Measurements from ENCODE around the gene CHKA.

CHKA gene

DNA sequence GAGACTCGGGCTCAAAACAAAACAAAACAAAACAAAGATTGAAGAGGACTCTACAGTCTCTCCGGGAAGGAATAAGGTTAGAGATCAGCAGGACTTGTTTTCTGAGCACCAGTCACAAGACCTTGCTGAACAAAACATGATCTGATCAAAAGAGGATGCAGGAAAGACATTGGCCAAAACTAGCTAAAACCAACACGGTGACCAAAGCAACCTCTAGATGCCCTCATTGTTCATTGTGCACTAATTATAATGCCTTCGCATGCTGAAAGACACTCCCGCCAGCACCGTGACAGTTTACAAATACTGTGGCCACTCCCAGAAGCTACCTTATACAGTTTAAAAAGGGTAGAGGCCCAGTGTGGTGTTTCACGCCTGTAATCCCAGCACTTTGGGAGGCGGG lies 15.7 kb upstream of the CHKA start:
- Histone ChIP-seq H3K27ac (ENCODE audit: low read length) (no peak overlapping the region), H3K9ac (ENCODE audit: low read depth, low read length) (no peak overlapping the region), H4K20me1 (ENCODE audit: insufficient read depth, low read length) (peaks cover 12% of the 10 kb centered on the region), H3K4me2 (ENCODE audit: insufficient read depth, low read length) (no peak overlapping the region), H3K27me3 (ENCODE audit: insufficient read depth, low read length, poor library complexity) (no peaks in the 10 kb centered on the region), H3K4me3 (ENCODE audit: low read depth in 1 of 2, low read length in 2 of 2) (no peak overlapping the region), H3K79me2 (ENCODE audit: insufficient read depth, low read length) (no peaks in the 10 kb centered on the region), H3K36me3 (ENCODE audit: insufficient read depth, low read length) (no peaks in the 10 kb centered on the region), H2AFZ (ENCODE audit: low read depth, low read length) (no peak overlapping the region), H3K4me1 (ENCODE audit: insufficient read depth, low read length) (peaks cover 14% of the 10 kb centered on the region), H3K9me3 (ENCODE audit: insufficient read depth, low read length, severe bottlenecking) (peaks cover 22% of the 10 kb centered on the region)
- DNase-seq, result no peak
- ATAC-seq (ENCODE audit: insufficient read depth, low read depth), result no peak
- TF ChIP-seq EZH2 (IDR thresholded peaks at IDR 0.05; ENCODE audit: borderline replicate concordance, low read depth, low read length, severe bottlenecking), result no peak
- TF ChIP-seq, protein P1, sequence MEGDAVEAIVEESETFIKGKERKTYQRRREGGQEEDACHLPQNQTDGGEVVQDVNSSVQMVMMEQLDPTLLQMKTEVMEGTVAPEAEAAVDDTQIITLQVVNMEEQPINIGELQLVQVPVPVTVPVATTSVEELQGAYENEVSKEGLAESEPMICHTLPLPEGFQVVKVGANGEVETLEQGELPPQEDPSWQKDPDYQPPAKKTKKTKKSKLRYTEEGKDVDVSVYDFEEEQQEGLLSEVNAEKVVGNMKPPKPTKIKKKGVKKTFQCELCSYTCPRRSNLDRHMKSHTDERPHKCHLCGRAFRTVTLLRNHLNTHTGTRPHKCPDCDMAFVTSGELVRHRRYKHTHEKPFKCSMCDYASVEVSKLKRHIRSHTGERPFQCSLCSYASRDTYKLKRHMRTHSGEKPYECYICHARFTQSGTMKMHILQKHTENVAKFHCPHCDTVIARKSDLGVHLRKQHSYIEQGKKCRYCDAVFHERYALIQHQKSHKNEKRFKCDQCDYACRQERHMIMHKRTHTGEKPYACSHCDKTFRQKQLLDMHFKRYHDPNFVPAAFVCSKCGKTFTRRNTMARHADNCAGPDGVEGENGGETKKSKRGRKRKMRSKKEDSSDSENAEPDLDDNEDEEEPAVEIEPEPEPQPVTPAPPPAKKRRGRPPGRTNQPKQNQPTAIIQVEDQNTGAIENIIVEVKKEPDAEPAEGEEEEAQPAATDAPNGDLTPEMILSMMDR (IDR thresholded peaks at IDR 0.05; ENCODE audit: borderline replicate concordance, extremely low read depth, low read length, poor library complexity, severe bottlenecking), result no peak

DNA sequence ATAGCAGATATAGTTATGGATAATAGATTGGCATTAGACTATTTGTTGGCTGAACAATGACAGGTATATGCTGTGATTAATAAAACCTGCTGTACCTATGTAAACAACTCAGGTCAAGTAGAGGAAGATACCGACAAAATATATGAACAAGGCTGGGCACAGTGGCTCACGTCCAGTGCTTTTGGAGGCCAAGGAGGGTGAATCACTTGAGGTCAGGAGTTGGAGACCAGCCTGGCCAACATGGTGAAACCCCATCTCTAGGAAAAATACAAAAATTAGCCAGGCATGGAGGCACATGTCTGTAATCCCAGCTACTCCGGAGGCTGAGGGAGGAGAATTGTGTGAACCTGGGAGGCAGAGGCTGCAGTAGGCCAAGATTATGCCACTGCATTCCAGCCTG lies 14.0 kb upstream of the CHKA start:
- Histone ChIP-seq H3K4me2 (ENCODE audit: insufficient read depth, low read length) (no peak overlapping the region), H3K79me2 (ENCODE audit: insufficient read depth, low read length) (no peaks in the 10 kb centered on the region), H3K36me3 (ENCODE audit: insufficient read depth, low read length) (no peaks in the 10 kb centered on the region), H4K20me1 (ENCODE audit: insufficient read depth, low read length) (no peaks in the 10 kb centered on the region), H3K9me3 (ENCODE audit: insufficient read depth, low read length, severe bottlenecking) (peaks cover 30% of the 10 kb centered on the region), H3K27me3 (ENCODE audit: insufficient read depth, low read length, poor library complexity) (no peaks in the 10 kb centered on the region), H3K4me3 (ENCODE audit: low read depth in 1 of 2, low read length in 2 of 2) (no peak overlapping the region), H2AFZ (ENCODE audit: low read depth, low read length) (no peak overlapping the region), H3K27ac (ENCODE audit: low read length) (no peak overlapping the region), H3K9ac (ENCODE audit: low read depth, low read length) (no peak overlapping the region), H3K4me1 (ENCODE audit: insufficient read depth, low read length) (no peaks in the 10 kb centered on the region)
- no peak for ATAC-seq (ENCODE audit: insufficient read depth, low read depth)
- TF ChIP-seq, protein P1 (IDR thresholded peaks at IDR 0.05; ENCODE audit: borderline replicate concordance, extremely low read depth, low read length, poor library complexity, severe bottlenecking), result no peak
- TF ChIP-seq EZH2 (IDR thresholded peaks at IDR 0.05; ENCODE audit: borderline replicate concordance, low read depth, low read length, severe bottlenecking), result no peak
- DNase-seq, result no peak

DNA sequence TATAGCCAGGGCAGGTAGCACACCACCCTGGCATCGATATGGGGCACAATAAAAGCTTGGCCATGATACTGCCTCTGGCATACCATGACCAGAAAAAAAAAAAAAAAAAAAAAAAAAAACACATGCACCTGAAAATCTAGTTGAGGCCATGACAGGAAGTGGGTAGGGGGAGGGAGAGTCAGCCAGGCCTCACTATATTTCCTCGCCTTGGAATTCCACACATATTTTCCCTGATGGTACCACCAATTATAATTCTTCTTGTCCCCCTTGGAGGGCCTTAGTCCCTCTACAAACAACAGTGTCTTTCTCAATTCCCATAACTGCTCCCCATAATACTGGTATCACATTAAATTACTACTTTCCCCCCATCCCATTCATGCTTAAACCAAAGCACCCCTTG lies 12.6 kb upstream of the CHKA start:
- ATAC-seq (ENCODE audit: insufficient read depth, low read depth), result no peak
- H3K4me3 ChIP-seq (ENCODE audit: low read depth in 1 of 2, low read length in 2 of 2), result no peak overlapping the region

More for the DNA sequence above, 12.6 kb upstream of the CHKA start:
- DNase-seq, result no peak
- H3K4me1 ChIP-seq (ENCODE audit: insufficient read depth, low read length), result no peaks in the 10 kb centered on the region
- TF ChIP-seq, protein P1 (IDR thresholded peaks at IDR 0.05; ENCODE audit: borderline replicate concordance, extremely low read depth, low read length, poor library complexity, severe bottlenecking), result no peak
- no peak for TF ChIP-seq EZH2 (IDR thresholded peaks at IDR 0.05; ENCODE audit: borderline replicate concordance, low read depth, low read length, severe bottlenecking)
- no peak overlapping the region for H3K9ac ChIP-seq (ENCODE audit: low read depth, low read length)
- H3K79me2 ChIP-seq (ENCODE audit: insufficient read depth, low read length), result no peaks in the 10 kb centered on the region
- no peak overlapping the region for H2AFZ ChIP-seq (ENCODE audit: low read depth, low read length)
- H3K27me3 ChIP-seq (ENCODE audit: insufficient read depth, low read length, poor library complexity), result no peaks in the 10 kb centered on the region
- H4K20me1 ChIP-seq (ENCODE audit: insufficient read depth, low read length), result no peaks in the 10 kb centered on the region
- no peak overlapping the region for H3K4me2 ChIP-seq (ENCODE audit: insufficient read depth, low read length)
- H3K36me3 ChIP-seq (ENCODE audit: insufficient read depth, low read length), result no peaks in the 10 kb centered on the region
- peaks cover 35% of the 10 kb centered on the region for H3K9me3 ChIP-seq (ENCODE audit: insufficient read depth, low read length, severe bottlenecking)
- no peak overlapping the region for H3K27ac ChIP-seq (ENCODE audit: low read length)

Measured in DND-41 (cell line).